Glutamatergic neuron (in vitro differentiated cells): ENCODE results near the gene AKR1B15. TPM values are rescaled to one million over a fixed set of nuclear protein-coding genes. Genes with fewer than 3 reads are reported as not detected.

Source experiments
- DNase-seq: peaks from one replicate; pipeline ENCODE4 v3.0.0; 2022
- H3K27ac Mint-ChIP-seq: one replicate; pipeline ENCODE4 v1.8.0; 2020; ENCODE audit warnings: mild to moderate bottlenecking, mixed read lengths, inconsistent platforms; ENCODE audit not compliant: unreplicated experiment
- H3K27me3 Mint-ChIP-seq: one replicate; pipeline ENCODE4 v1.8.0; 2020; ENCODE audit warnings: mild to moderate bottlenecking, moderate library complexity, mixed read lengths, inconsistent platforms; ENCODE audit not compliant: unreplicated experiment
- H3K36me3 Mint-ChIP-seq: one replicate; pipeline ENCODE4 v1.8.0; 2020; ENCODE audit warnings: mild to moderate bottlenecking, mixed read lengths, inconsistent platforms; ENCODE audit not compliant: unreplicated experiment
- H3K4me1 Mint-ChIP-seq: one replicate; pipeline ENCODE4 v1.8.0; 2020; ENCODE audit warnings: mild to moderate bottlenecking, low read depth, mixed read lengths, inconsistent platforms; ENCODE audit not compliant: unreplicated experiment
- H3K4me3 Mint-ChIP-seq: one replicate; pipeline ENCODE4 v1.8.0; 2020; ENCODE audit warnings: mild to moderate bottlenecking, mixed read lengths, inconsistent platforms; ENCODE audit not compliant: unreplicated experiment
- H3K9me3 Mint-ChIP-seq: one replicate; pipeline ENCODE4 v1.8.0; 2020; ENCODE audit warnings: mild to moderate bottlenecking, moderate library complexity, mixed read lengths, inconsistent platforms; ENCODE audit not compliant: unreplicated experiment
- CTCF ChIP-seq: fragments of 200-600 bp; sonication (generic); IDR thresholded peaks from one replicate; pipeline ENCODE4 v1.5.0; 2021; ENCODE audit not compliant: partially characterized antibody, unreplicated experiment
- total RNA-seq: library from RNA; stranded (reverse); fragmentation: NEBNext Ultra II Directional; extraction: Animal tissue kit (Norgen Biotek cat#: 25700); gene quantifications from one replicate; pipeline ENCODE4 v1.2.1, GENCODE V29; 2021; ENCODE audit not compliant: unreplicated experiment

Gene AKR1B15
- total RNA-seq, 1 donor from 2014 or later, result not detected

- H3K27ac Mint-ChIP-seq, result no peak overlapping the region
These were observed 43.1 kb upstream of the AKR1B15 start for GRCh38 chr7:134505856-134506255.

GRCh38 chr7:134509010-134509409 is 39.9 kb upstream of the AKR1B15 start:
- Mint-ChIP-seq H3K36me3 (no peaks in the 10 kb centered on the region), H3K4me1 (no peaks in the 10 kb centered on the region), H3K27me3 (no peaks in the 10 kb centered on the region), H3K27ac (no peak overlapping the region), H3K4me3 (no peak overlapping the region), H3K9me3 (peaks cover 2% of the 10 kb centered on the region)
- no peak for TF ChIP-seq CTCF
- DNase-seq, result no peak

More at GRCh38 chr7:134505856-134506255, 43.1 kb upstream of the AKR1B15 start:
- Mint-ChIP-seq H3K36me3 (no peaks in the 10 kb centered on the region), H3K27me3 (no peaks in the 10 kb centered on the region), H3K4me1 (no peaks in the 10 kb centered on the region), H3K9me3 (no peaks in the 10 kb centered on the region), H3K4me3 (no peak overlapping the region)
- no peak for TF ChIP-seq CTCF
- no peak for DNase-seq

GRCh38 chr7:134510646-134511045 is 38.3 kb upstream of the AKR1B15 start:
- peaks cover 2% of the 10 kb centered on the region for H3K4me1 Mint-ChIP-seq
- DNase-seq, result no peak
- peaks cover 1% of the 10 kb centered on the region for H3K27me3 Mint-ChIP-seq
- H3K9me3 Mint-ChIP-seq, result peaks cover 2% of the 10 kb centered on the region
- no peak for TF ChIP-seq CTCF
- no peak overlapping the region for H3K27ac Mint-ChIP-seq
- H3K36me3 Mint-ChIP-seq, result no peaks in the 10 kb centered on the region
- no peak overlapping the region for H3K4me3 Mint-ChIP-seq

GRCh38 chr7:134512271-134512670 is 36.6 kb upstream of the AKR1B15 start:
- TF ChIP-seq CTCF, result no peak
- Mint-ChIP-seq H3K27me3 (peaks cover 1% of the 10 kb centered on the region), H3K4me3 (no peak overlapping the region), H3K9me3 (peaks cover 2% of the 10 kb centered on the region), H3K27ac (no peak overlapping the region), H3K36me3 (no peaks in the 10 kb centered on the region), H3K4me1 (peaks cover 3% of the 10 kb centered on the region)
- no peak for DNase-seq

- peaks cover 1% of the 10 kb centered on the region for H3K27me3 Mint-ChIP-seq
- no peak overlapping the region for H3K4me3 Mint-ChIP-seq
- TF ChIP-seq CTCF, result peak; percentile 61
- H3K27ac Mint-ChIP-seq, result no peak overlapping the region
- DNase-seq, result peak; percentile 58
- no peaks in the 10 kb centered on the region for H3K36me3 Mint-ChIP-seq
- H3K9me3 Mint-ChIP-seq, result peaks cover 2% of the 10 kb centered on the region
- H3K4me1 Mint-ChIP-seq, result peaks cover 3% of the 10 kb centered on the region
These were observed 35.6 kb upstream of the AKR1B15 start for GRCh38 chr7:134513169-134513752.
